ENCODE results near the gene GPATCH4. TPM values are rescaled to one million over a fixed set of nuclear protein-coding genes. Genes with fewer than 3 reads are reported as not detected.

GPATCH4 gene
- total RNA-seq, 1 donor from 2014 or later, result 10.3 TPM

DNA sequence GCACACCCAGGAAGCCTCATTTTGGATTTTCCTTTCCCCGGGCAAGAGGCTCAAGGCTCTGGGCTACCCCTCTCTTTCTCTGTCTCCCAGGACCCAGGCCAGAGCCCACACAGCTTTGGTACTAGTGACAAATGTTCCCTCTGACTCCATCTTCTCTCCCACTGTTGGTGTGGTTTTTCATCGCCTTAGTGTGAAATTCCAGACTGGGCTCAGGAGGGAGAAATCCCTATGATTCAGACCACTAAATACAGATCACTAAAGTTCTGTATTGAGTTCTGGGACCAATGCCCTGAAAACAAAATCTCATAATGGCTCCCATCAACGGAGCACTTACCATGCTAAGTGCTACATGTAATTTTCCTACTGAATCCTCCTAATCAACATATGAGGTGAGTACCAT lies 55.0 kb downstream of the GPATCH4 start:
- peak; percentile 9 for DNase-seq

DNA sequence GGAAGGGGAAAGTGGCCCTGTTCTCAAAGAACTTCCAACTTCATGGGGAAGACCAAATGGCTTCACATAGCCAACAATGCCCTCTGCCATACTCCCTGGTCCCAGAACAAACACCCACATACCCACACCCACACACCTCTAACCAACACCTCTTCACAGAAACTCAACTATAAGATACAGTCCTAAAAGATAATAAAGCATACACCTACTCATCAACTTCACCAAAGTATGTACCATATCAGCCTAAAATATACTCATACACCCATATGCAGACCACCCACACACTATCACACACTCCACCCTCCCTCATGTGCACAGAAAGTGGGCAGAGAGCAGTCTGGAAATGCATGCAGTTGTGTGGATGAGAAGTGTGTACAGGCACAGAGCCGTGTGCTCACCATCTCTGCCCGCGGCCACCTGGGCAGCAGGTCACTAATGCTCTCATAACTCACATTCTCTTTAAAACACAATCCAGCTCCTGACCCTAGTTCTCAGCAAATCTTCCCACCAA lies 56.6 kb downstream of the GPATCH4 start:
- no peak for DNase-seq

Other genes with a start within 250 kb of the GPATCH4 start
- not detected for gene RHBG, start 232.3 kb downstream of the GPATCH4 start, total RNA-seq
- gene MEF2D, start 100.7 kb downstream of the GPATCH4 start, total RNA-seq, result 3.7 TPM
- gene IQGAP3, start 28.9 kb downstream of the GPATCH4 start, total RNA-seq, result 1.1 TPM
- gene TTC24, start 21.8 kb downstream of the GPATCH4 start, total RNA-seq, result not detected
- gene NAXE, start 9.7 kb downstream of the GPATCH4 start, total RNA-seq, result 26.5 TPM
- gene HAPLN2, start 17.9 kb upstream of the GPATCH4 start, total RNA-seq, result not detected
- 95.8 TPM for gene BCAN, start 40.6 kb upstream of the GPATCH4 start, total RNA-seq
- 24.0 TPM for gene NES, start 75.9 kb upstream of the GPATCH4 start, total RNA-seq
- gene CRABP2, start 104.1 kb upstream of the GPATCH4 start, total RNA-seq, result 3.1 TPM
- 9.2 TPM for gene METTL25B, start 127.0 kb upstream of the GPATCH4 start, total RNA-seq
- 6.2 TPM for gene ISG20L2, start 127.3 kb upstream of the GPATCH4 start, total RNA-seq
- 10.6 TPM for gene MRPL24, start 139.6 kb upstream of the GPATCH4 start, total RNA-seq
- 61.6 TPM for gene HDGF, start 150.2 kb upstream of the GPATCH4 start, total RNA-seq
- gene PRCC, start 166.1 kb upstream of the GPATCH4 start, total RNA-seq, result 16.2 TPM
- not detected for gene SH2D2A, start 215.4 kb upstream of the GPATCH4 start, total RNA-seq